BLaER1 (cell line): ENCODE measurements around the gene MSANTD1.

Experiments used
- H3K27ac ChIP-seq: shearing (Covaris generic); formaldehyde crosslinking; 2 replicates; pipeline ENCODE4 v1.8.1; 2022
- H3K27me3 ChIP-seq: shearing (Covaris generic); formaldehyde crosslinking; 2 replicates; pipeline ENCODE4 v1.8.1; 2022
- H3K36me3 ChIP-seq: shearing (Covaris generic); formaldehyde crosslinking; 2 replicates; pipeline ENCODE4 v1.8.1; 2022
- H3K4me1 ChIP-seq: shearing (Covaris generic); formaldehyde crosslinking; 2 replicates; pipeline ENCODE4 v1.8.1; 2022
- H3K4me2 ChIP-seq: shearing (Covaris generic); formaldehyde crosslinking; 2 replicates; pipeline ENCODE4 v1.8.1; 2022
- H3K4me3 ChIP-seq: shearing (Covaris generic); formaldehyde crosslinking; 2 replicates; pipeline ENCODE4 v1.8.1; 2022
- H3K9ac ChIP-seq: shearing (Covaris generic); formaldehyde crosslinking; 2 replicates; pipeline ENCODE4 v1.8.1; 2022
- H3K9me3 ChIP-seq: shearing (Covaris generic); formaldehyde crosslinking; 2 replicates; pipeline ENCODE4 v1.8.1; 2022
- H4K20me1 ChIP-seq: shearing (Covaris generic); formaldehyde crosslinking; 2 replicates; pipeline ENCODE4 v1.8.1; 2022
- Cebpa-rat ChIP-seq: shearing (Covaris generic); IDR thresholded peaks from 2 replicates; pipeline ENCODE4 v1.8.1; 2022

MSANTD1 gene

DNA sequence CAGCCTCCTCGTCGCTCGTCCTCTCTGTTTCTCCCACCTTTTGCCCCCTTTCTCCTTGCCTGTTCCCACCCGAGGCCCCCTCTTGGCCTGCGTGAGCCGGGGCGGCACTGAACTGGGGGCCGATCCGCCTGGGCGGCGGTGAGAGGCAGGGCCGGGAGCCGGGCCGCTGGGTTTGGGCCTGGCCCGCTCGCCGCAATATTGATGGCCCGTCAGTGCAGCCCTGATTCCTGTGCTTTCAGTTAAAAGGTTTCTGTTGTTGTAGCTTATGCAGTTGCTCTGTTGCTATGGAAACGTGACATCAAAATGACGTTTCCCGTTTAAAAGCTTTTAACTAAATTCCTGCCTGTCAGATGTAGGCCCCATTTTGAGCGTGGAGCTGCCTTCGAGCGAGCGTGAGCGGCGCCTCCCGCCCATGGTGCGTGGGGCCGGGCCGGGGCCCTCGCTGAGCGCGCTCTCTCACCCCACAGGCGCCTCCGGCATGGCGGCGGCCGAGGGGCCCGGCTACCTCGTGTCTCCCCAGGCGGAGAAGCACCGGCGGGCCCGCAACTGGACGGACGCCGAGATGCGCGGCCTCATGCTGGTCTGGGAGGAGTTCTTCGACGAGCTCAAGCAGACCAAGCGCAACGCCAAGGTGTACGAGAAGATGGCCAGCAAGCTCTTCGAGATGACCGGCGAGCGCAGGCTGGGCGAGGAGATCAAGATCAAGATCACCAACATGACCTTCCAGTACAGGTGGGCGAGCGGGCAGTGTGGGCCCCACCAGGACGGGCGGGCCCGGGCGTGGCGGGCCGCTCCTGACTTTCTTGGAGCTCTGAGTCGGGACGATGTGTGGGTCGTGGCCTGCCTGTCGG lies at the start of gene MSANTD1:
Gene MSANTD1, plus strand, starts transcription at position 349 of the 851 bp plus-strand sequence. Its CDS starts 64 bp downstream, at position 413.
- no peak within 1 kb of the TSS for H3K4me3 ChIP-seq
- H3K9me3 ChIP-seq: no peaks in the 10 kb centered on the region
- no peaks in the 10 kb centered on the region for H3K36me3 ChIP-seq
- peaks cover 6% of the 10 kb centered on the region; the same call in 1 of the 2 replicates for H4K20me1 ChIP-seq
- H3K4me2 ChIP-seq: 0 out of 2 replicates have a peak within 1 kb of the TSS, but pooled peaks have one; percentile 20
- H3K27me3 ChIP-seq: no peaks in the 10 kb centered on the region
- no peak for TF ChIP-seq Cebpa-rat
- H3K9ac ChIP-seq: no peak within 1 kb of the TSS; the same call in 1 of the 2 replicates
- peak within 1 kb of the TSS; percentile 50 for H3K27ac ChIP-seq
- H3K4me1 ChIP-seq: peaks cover 69% of the 10 kb centered on the region

DNA sequence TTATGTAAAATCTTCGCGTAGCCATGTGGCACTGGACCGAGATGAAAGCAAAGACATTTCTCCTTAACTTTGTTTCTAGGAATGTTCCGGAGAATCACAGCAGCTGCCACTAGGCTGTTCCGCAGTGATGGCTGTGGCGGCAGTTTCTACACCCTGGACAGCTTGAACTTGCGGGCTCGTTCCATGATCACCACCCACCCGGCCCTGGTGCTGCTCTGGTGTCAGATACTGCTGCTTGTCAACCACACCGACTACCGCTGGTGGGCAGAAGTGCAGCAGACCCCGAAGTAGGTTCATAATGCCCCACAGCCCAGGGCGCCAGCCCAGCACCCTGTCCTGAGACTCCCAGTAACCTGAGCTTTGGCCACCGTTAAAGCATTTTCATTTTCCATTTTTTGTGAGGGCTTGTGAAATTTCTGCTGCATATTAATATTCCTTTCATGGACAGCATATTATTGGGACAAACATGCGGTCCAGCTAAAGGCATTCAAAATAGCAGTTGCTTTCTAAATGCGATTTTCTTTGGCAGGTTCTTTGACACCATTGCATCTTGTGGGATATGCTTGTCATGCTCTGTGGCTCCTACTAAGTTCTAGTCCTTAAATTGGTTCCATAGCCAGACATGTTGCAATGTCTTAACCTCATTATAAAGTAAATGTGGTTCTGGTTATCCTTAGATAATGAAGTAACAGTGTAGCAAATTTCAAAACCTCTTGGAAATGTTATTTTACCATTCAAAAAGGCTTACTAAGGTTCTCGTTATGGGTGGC lies 49.1 kb upstream of the MSANTD1 start:
- Histone ChIP-seq H3K36me3 (peaks cover 63% of the 10 kb centered on the region), H3K4me2 (no peak overlapping the region), H3K27me3 (no peaks in the 10 kb centered on the region), H3K4me1 (peaks cover 68% of the 10 kb centered on the region), H4K20me1 (peaks cover 3% of the 10 kb centered on the region; the same call in 1 of the 2 replicates), H3K9ac (no peak overlapping the region), H3K4me3 (no peak overlapping the region), H3K9me3 (no peaks in the 10 kb centered on the region), H3K27ac (no peak overlapping the region)
- TF ChIP-seq Cebpa-rat: no peak

- Histone ChIP-seq H3K27ac (peak overlapping the region; percentile 56; the same call in 1 of the 2 replicates), H3K27me3 (no peaks in the 10 kb centered on the region), H3K4me3 (no peak overlapping the region), H3K36me3 (peaks cover 56% of the 10 kb centered on the region), H3K9me3 (no peaks in the 10 kb centered on the region), H4K20me1 (no peaks in the 10 kb centered on the region), H3K4me2 (peak overlapping the region; percentile 71), H3K9ac (0 out of 2 replicates have a peak overlapping the region, but pooled peaks have one; percentile 11), H3K4me1 (peaks cover 71% of the 10 kb centered on the region)
- no peak for TF ChIP-seq Cebpa-rat
These were observed 48.4 kb upstream of the MSANTD1 start for GRCh38 chr4:3200423-3201090.

GRCh38 chr4:3201718-3202702 lies 46.9 kb upstream of the MSANTD1 start:
- peaks cover 60% of the 10 kb centered on the region for H3K4me1 ChIP-seq
- peak overlapping the region; percentile 11; the same call in 1 of the 2 replicates for H3K9ac ChIP-seq
- peaks cover 54% of the 10 kb centered on the region for H3K36me3 ChIP-seq
- peak overlapping the region; percentile 56 for H3K27ac ChIP-seq
- peak overlapping the region; percentile 71 for H3K4me2 ChIP-seq
- H3K27me3 ChIP-seq: no peaks in the 10 kb centered on the region
- no peak overlapping the region for H3K4me3 ChIP-seq
- no peaks in the 10 kb centered on the region for H3K9me3 ChIP-seq
- no peaks in the 10 kb centered on the region for H4K20me1 ChIP-seq
- no peak for TF ChIP-seq Cebpa-rat

DNA sequence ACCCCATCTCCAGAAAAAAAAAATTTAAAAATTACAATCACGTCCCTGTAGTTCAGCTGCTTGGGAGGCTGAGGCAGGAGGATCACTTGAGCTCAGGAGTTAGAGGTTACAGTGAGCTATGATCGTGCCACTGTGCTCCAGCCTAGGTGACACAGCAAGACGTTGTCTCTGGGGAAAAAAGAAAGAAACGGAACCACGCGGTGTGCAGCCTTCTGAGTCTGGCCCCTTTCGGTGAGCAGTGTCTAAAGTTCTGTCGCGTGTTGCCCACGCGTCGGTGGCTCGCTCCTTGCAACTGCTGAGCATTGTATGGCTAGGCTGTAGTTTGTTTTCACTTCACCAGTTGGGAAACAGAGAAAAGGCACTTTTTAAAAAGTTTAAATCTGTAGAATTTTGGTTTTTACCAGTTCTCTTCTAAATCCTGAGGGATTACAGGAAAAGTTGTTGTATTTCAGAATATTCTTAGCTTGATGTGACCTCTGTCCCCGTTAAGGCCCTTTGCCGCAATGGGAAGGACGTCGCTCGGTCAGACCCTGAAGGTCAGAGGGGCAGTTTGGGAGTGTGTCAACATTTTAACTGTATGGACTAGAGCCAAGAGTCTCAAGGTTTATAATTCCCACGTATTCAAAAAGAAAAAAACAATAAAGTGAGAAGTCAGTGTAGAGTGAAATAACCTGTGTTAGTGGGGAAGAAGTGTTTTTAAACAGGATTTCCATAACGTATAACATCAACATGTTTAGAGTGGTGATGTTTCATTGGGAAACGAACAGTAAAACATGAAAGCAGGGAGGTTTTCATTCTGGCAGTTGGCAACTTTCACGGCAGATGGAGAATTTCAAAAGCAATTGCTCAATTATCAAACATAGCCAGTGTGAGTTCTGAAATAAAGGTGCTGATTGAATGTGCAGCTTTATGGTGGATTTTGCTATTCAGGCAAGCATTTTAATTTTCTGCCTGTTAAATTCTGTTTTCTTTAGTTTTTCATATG lies 45.8 kb upstream of the MSANTD1 start:
- no peak overlapping the region for H3K9ac ChIP-seq

DNA sequence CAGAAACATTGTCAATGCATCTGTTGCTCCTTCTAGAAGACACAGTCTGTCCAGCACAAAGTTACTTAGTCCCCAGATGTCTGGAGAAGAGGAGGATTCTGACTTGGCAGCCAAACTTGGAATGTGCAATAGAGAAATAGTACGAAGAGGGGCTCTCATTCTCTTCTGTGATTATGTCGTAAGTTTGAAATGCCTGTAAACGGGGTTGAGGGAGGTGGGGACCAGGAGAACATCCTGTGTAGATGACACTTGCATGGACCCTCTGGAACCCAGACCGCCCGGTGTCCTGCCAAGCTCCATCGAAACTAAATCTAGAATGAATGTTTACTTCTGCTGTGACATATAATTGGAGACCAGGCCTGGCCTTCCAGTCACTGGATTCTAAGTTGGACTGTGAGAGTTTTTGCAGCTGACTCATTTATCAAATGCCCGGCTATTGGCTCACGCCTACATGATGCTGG lies 45.0 kb upstream of the MSANTD1 start:
- H3K27me3 ChIP-seq: no peaks in the 10 kb centered on the region
- H3K4me3 ChIP-seq: no peak overlapping the region
- H3K4me2 ChIP-seq: peak overlapping the region; percentile 56; the same call in 1 of the 2 replicates
- H3K27ac ChIP-seq: no peak overlapping the region
- peaks cover 46% of the 10 kb centered on the region for H3K36me3 ChIP-seq
- H3K9me3 ChIP-seq: no peaks in the 10 kb centered on the region
- no peak overlapping the region for H3K9ac ChIP-seq
- H4K20me1 ChIP-seq: no peaks in the 10 kb centered on the region
- peaks cover 59% of the 10 kb centered on the region for H3K4me1 ChIP-seq
- TF ChIP-seq Cebpa-rat: no peak

More for the DNA sequence above, 45.8 kb upstream of the MSANTD1 start:
- Histone ChIP-seq H3K4me1 (peaks cover 59% of the 10 kb centered on the region), H4K20me1 (no peaks in the 10 kb centered on the region), H3K4me2 (peak overlapping the region; percentile 71), H3K4me3 (no peak overlapping the region), H3K27me3 (no peaks in the 10 kb centered on the region), H3K9me3 (no peaks in the 10 kb centered on the region), H3K36me3 (peaks cover 49% of the 10 kb centered on the region), H3K27ac (peak overlapping the region; percentile 10; the same call in 1 of the 2 replicates)
- TF ChIP-seq Cebpa-rat: no peak

DNA sequence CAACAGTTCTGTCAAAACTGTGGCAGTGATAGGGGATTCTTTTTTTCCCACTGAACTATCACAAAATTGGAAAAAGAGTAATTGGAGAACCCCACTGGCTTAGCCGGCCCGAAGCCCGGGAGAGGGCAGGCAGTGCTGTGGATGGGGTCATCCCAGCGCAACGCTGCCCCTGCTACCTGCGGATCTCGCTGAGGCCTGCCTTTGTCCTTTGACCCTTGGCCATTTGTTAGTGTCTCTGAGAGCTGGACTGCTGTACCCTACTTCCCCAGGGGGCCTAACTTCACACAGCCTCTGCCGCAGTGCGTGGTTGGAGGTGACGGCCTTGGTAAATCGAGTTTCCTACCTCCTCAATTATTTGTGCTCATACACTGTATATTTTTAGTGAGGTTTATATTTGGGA lies 43.0 kb upstream of the MSANTD1 start:
- no peaks in the 10 kb centered on the region for H3K27me3 ChIP-seq
- H3K36me3 ChIP-seq: peaks cover 48% of the 10 kb centered on the region
- no peak overlapping the region for H3K4me3 ChIP-seq
- no peak overlapping the region for H3K4me2 ChIP-seq
- H3K4me1 ChIP-seq: peaks cover 42% of the 10 kb centered on the region
- no peak overlapping the region for H3K27ac ChIP-seq
- no peaks in the 10 kb centered on the region for H4K20me1 ChIP-seq
- H3K9ac ChIP-seq: no peak overlapping the region
- TF ChIP-seq Cebpa-rat: no peak
- no peaks in the 10 kb centered on the region for H3K9me3 ChIP-seq
